Activated CD8-positive, alpha-beta memory T cell treated with anti-CD3 and anti-CD28 coated beads for 36 hours (primary cell): Measurements from ENCODE around the gene USP50. TPM values are rescaled to one million over a fixed set of nuclear protein-coding genes. Genes with fewer than 3 reads are reported as not detected.

Source experiments
- total RNA-seq, 2 experiments: library from RNA; stranded (reverse); gene quantifications; one replicate each; pipeline ENCODE4 v1.2.3, GENCODE V29; 2021

USP50 gene
- total RNA-seq, 2 experiments from 2014 or later = 0.21 TPM; not detected in 1

Other genes with a start within 250 kb of the USP50 start
- 10 to 100 TPM; 46.3 to 48.1 TPM for gene GABPB1, start 191.5 kb downstream of the USP50 start, total RNA-seq
- gene USP8, start 122.3 kb downstream of the USP50 start, total RNA-seq = 10 to 100 TPM; 49.2 to 61.3 TPM
- gene TRPM7, start 140.1 kb upstream of the USP50 start, total RNA-seq = 10 to 100 TPM; 46.3 to 48.2 TPM
- gene SPPL2A, start 219.0 kb upstream of the USP50 start, total RNA-seq = 100 to 1,000 TPM in 1 of 2 experiments, 10 to 100 TPM in 1; 95.0 to 101 TPM